ENCODE data around the gene SLC25A39. TPM values are rescaled to one million over a fixed set of nuclear protein-coding genes. Genes with fewer than 3 reads are reported as not detected.
"Not testable (repeated sequence)": the region's sequence is repeated elsewhere in the genome, so short reads cannot be mapped to it uniquely, and the experiment has no call there.

SLC25A39 gene, protein sequence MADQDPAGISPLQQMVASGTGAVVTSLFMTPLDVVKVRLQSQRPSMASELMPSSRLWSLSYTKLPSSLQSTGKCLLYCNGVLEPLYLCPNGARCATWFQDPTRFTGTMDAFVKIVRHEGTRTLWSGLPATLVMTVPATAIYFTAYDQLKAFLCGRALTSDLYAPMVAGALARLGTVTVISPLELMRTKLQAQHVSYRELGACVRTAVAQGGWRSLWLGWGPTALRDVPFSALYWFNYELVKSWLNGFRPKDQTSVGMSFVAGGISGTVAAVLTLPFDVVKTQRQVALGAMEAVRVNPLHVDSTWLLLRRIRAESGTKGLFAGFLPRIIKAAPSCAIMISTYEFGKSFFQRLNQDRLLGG
- total RNA-seq = 91.6 TPM

- intact Hi-C loops (cut with DNase I) = no loop called here
- DNase-seq (ENCODE audit: low spot score) (peak; percentile 97), ATAC-seq (peak; percentile 92)
These were observed at the start of gene SLC25A39 for GRCh38 chr17:44324571-44325275. Gene SLC25A39, minus strand, starts transcription at chr17:44324823. Its CDS starts 1,261 bp downstream, at chr17:44323562.

GRCh38 chr17:44372036-44372435 lies 47.4 kb upstream of the SLC25A39 start:
- intact Hi-C loops (cut with DNase I) = no loop called here
- DNase-seq (ENCODE audit: low spot score) (no peak), ATAC-seq (no peak)

GRCh38 chr17:44369414-44370023 lies 44.9 kb upstream of the SLC25A39 start:
- DNase-seq (ENCODE audit: low spot score); intact Hi-C loops (cut with DNase I); ATAC-seq: not testable (repeated sequence)

- intact Hi-C loops (cut with DNase I); DNase-seq (ENCODE audit: low spot score); ATAC-seq: not testable (repeated sequence)
These were observed 44.0 kb upstream of the SLC25A39 start for GRCh38 chr17:44368391-44369243.

GRCh38 chr17:44367231-44367979 lies 42.8 kb upstream of the SLC25A39 start:
- DNase-seq (ENCODE audit: low spot score) (no peak), ATAC-seq (no peak)
- intact Hi-C loops (cut with DNase I) = no loop called here

DNA sequence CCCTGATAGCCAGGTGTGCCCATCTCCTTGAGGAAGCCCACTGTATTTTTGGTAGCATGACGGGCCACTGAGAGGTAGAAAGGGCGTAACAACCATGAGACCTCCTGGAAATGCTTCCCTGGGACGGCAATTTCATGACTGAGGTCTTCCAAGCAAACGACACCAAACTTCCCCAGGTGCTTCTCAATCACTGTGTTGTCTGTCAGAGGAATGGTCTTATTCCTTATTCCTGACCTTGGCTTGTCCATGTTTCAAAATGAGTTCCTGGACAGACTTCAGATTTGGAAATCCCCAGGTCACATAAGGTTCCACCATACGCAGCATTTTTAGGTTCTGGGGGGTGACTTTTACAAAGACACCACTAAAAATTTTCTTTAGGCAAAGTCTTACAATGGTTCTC lies 40.4 kb upstream of the SLC25A39 start:
- intact Hi-C loops (cut with DNase I); ATAC-seq; DNase-seq (ENCODE audit: low spot score): not testable (repeated sequence)

GRCh38 chr17:44363613-44364159 lies 39.1 kb upstream of the SLC25A39 start, which contains the start of gene FAM171A2:
Gene FAM171A2, minus strand, starts transcription at chr17:44363853. Its CDS starts 139 bp downstream, at chr17:44363714.
- intact Hi-C loops (cut with DNase I) = no loop called here
- DNase-seq (ENCODE audit: low spot score) (peak; percentile 80), ATAC-seq (peak; percentile 66)

DNA sequence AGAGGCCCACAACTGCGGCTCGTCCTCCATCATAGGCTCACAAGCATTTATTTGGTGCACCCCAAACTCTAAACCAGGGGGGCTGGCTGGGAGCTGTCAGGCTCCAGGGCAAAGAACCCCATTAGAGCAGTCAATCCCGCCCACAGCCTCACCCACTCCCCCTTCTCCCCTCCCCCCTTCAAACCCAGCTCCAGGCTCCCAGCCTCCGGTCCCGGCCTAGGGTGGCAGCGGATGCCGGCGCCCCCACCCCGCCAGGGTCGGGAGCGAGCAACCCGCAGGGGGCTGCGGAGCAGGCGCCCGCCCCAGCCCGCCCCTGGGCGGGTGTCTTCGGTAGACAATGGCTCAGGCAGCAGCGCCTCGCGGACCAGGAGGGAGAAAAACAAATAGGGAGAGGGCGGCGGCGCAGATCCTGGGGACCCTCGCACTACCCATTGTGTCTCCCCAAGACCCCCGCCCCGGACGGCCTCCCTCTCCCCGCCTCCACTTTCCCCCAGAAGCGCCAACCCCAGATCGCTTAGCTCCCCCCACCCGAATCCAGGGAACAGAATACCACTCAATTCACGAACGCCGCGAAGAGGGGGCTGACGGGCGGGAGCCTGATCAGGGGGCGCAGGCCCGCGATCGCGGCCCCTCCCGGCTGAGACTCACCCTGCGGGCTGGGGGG lies 38.5 kb upstream of the SLC25A39 start:
- intact Hi-C loops (cut with DNase I) = no loop called here
- DNase-seq (ENCODE audit: low spot score) = no peak

DNA sequence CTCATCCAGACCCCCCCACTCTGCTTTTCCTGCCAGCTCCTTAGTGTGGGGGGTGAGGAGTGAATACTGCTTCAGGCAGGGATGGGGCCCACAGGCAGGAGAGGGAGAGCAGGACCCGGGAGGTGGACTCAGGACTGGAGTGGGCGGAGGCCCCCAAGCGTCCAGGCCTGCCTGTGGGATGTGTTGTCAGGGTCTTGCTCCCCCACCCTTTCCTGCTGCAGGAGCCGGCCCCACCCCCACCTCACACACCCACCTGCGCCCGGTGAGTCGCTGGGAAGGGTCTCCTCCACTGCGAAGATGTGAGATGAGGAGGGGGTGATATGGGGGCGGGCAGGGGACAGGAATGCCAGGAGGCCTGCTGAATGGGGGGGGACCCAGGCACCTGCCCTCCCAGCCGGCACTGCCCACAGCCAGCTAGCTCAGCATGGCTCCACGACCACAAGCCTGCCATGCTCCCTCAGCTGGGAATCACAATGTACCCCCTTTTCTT lies 37.9 kb upstream of the SLC25A39 start:
- ATAC-seq (peak; percentile 11), DNase-seq (ENCODE audit: low spot score) (no peak)
- intact Hi-C loops (cut with DNase I) = no loop called here

More for the DNA sequence above, 38.5 kb upstream of the SLC25A39 start:
- ATAC-seq = peak; percentile 29

- DNase-seq (ENCODE audit: low spot score) (no peak), ATAC-seq (no peak)
- intact Hi-C loops (cut with DNase I) = loop anchor here (2.0 kb wide), 1 partner anchor 27 kb away; no protein-coding TSS in a partner anchor
These were observed 37.0 kb upstream of the SLC25A39 start for GRCh38 chr17:44361292-44362260.

DNA sequence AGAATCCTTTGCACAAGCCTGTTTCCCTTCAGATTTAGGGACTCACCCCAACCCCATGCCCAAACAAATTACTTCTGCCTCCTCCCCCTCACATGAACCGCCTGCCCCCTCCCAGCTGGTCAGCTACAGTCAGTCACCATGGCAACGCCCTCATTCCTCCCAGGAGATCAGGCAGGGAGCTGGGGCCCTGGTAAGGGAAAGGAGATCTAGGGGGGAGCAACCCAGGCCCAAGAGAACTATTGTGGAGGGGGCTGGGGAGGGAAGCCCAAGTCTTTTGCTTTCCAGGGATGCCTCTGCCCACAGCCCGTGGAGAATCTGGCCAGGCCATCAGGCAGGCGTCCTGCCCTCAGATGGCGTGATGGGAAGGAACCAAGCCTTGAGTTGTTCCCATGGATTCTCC lies 36.2 kb upstream of the SLC25A39 start:
- intact Hi-C loops (cut with DNase I) = loop anchor here (2.0 kb wide), 1 partner anchor 26 kb away; no protein-coding TSS in a partner anchor
- ATAC-seq (peak; percentile 62), DNase-seq (ENCODE audit: low spot score) (no peak)

GRCh38 chr17:44360144-44360533 lies 35.5 kb upstream of the SLC25A39 start:
- ATAC-seq (no peak), DNase-seq (ENCODE audit: low spot score) (no peak)
- intact Hi-C loops (cut with DNase I) = loop anchor here (2.0 kb wide), 1 partner anchor 25 kb away; no protein-coding TSS in a partner anchor

GRCh38 chr17:44359458-44360143 lies 35.0 kb upstream of the SLC25A39 start:
- DNase-seq (ENCODE audit: low spot score) (no peak), ATAC-seq (no peak)
- intact Hi-C loops (cut with DNase I) = loop anchor here (2.0 kb wide), 1 partner anchor 25 kb away; no protein-coding TSS in a partner anchor

- ATAC-seq = no peak
These were observed 34.4 kb upstream of the SLC25A39 start for GRCh38 chr17:44359006-44359405.

DNA sequence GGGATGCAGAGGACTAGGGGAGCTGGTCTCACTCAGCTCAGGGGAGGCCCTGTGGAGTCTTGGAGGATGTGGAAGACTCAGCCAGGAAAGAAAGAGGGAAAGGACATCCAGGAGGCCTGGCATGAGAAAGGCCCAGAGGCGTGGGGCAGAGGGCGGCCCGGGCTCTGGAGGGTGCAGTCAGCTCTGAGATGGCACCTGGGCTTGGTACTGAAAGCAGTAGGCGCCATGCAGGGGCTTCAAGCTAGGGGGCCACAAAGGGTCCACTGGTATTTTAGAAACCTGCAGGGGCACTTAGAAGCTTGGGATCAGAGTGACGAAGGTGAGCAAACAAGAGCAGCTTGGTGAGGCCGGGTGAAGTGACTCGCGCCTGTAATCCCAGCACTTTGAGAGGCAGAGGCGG lies 33.4 kb upstream of the SLC25A39 start:
- no peak for ATAC-seq
- DNase-seq (ENCODE audit: low spot score) = no peak
- intact Hi-C loops (cut with DNase I) = no loop called here

More at GRCh38 chr17:44359006-44359405, 34.4 kb upstream of the SLC25A39 start:
- no peak for DNase-seq (ENCODE audit: low spot score)
- intact Hi-C loops (cut with DNase I) = no loop called here

Data from sciatic nerve (tissue), 2 donors.